Adrenal gland (tissue), 12 donors: ENCODE measurements around the gene UQCR10. TPM values are rescaled to one million over a fixed set of nuclear protein-coding genes. Genes with fewer than 3 reads are reported as not detected.
A peak's percentile ranks its signal among the peaks of the same experiment; 100 is the strongest.

Source experiments
- DNase-seq, 7 donors: peaks; one replicate each; pipeline ENCODE4 v3.0.0-alpha.2; 2019 to 2020
- H3K27ac ChIP-seq, 5 donors: fragments of 200-600 bp; sonication (generic) in 4 of 5; 1 replicate in 3 of 5; 2 replicates in 2 of 5; pipeline versions ENCODE4 v1.5.1 to v1.8.0; 2016 to 2020; ENCODE audit warnings: mild to moderate bottlenecking in 1 of 5
- H3K27me3 ChIP-seq: fragments of 200-600 bp; 2 replicates; pipeline ENCODE4 v1.8.0; 2021
- H3K36me3 ChIP-seq, 2 donors: fragments of 200-600 bp; replicated peaks in 1 of 2; 1 replicate in 1 of 2; 2 replicates in 1 of 2; pipeline versions ENCODE4 v1.5.1 to v1.8.0; 2018 to 2022
- H3K4me1 ChIP-seq, 2 donors: fragments of 200-600 bp; replicated peaks in 1 of 2; 1 replicate in 1 of 2; 2 replicates in 1 of 2; pipeline versions ENCODE4 v1.5.1 to v1.8.0; 2018 to 2021
- H3K4me3 ChIP-seq, 4 donors: fragments of 200-600 bp; sonication (generic) in 3 of 4; one replicate each; pipeline ENCODE4 v1.5.1; 2016 to 2018
- H3K9me3 ChIP-seq, 3 donors: fragments of 200-600 bp; sonication (generic) in 1 of 3; replicated peaks in 1 of 3; 1 replicate in 2 of 3; 2 replicates in 1 of 3; pipeline versions ENCODE4 v1.5.1 to v1.8.0; 2016 to 2021
- POLR2A ChIP-seq, 2 donors: fragments of 450-650 bp; IDR thresholded peaks; one replicate each; pipeline ENCODE4 v1.6.1; 2017; ENCODE audit warnings: antibody characterized with exemption in 2 of 2, mild to moderate bottlenecking in 2 of 2, moderate library complexity in 1 of 2
- WGBS, 4 donors: extraction: QIAGEN DNeasy Blood & Tissue Kit in 2 of 4; methylation state at CpG; one replicate each; pipeline versions ENCODE4 v1.1.5 to v1.1.7; 2013 to 2017; 5-methylcytosine and 5-hydroxymethylcytosine counted together
- intact Hi-C, 2 donors: fragments of 100-400 bp; cut with DNase I; formaldehyde crosslinking; loops; one replicate each; pipeline versions ENCODE4 v1.14.1 to v1.15.0; 2022 to 2023
- polyA plus RNA-seq, 3 donors: library from polyadenylated mRNA; stranded (reverse); fragments of 200-250 nt in 2 of 3; fragments of 350-450 nt in 1 of 3; fragmentation: Illumina TruSeq in 1 of 3; extraction: RNeasy Lipid Tissue Mini Kit (QIAGEN cat#74804) in 1 of 3; gene quantifications; one replicate each; pipeline ENCODE4 v1.2.3, GENCODE V29; 2013 to 2014
- total RNA-seq, 9 donors: library from RNA; depleted of rRNA in 4 of 9; stranded (reverse); fragments of >200 nt in 4 of 9; fragments of 120-200 nt in 1 of 9; fragmentation: NEBNext Ultra II Directional in 1 of 9; extraction: Animal tissue kit (Norgen Biotek cat#: 25700) in 1 of 9; gene quantifications; one replicate each; pipeline versions ENCODE4 v1.1.0 to v1.2.4, GENCODE V29; 2013 to 2023
- TF ChIP-seq, protein P1 (sequence below), 6 experiments: fragments of 450-650 bp in 4 of 6; fragments of 200-600 bp in 2 of 6; sonication (generic) in 1 of 6; IDR thresholded peaks; 1 replicate in 5 of 6; 2 replicates in 1 of 6; pipeline versions ENCODE4 v1.5.1 to v1.8.0; 2016 to 2021; ENCODE audit warnings: antibody characterized with exemption in 6 of 6, mild to moderate bottlenecking in 2 of 6, moderate library complexity in 1 of 6
- donor health status: healthy with polysubstance abuse.
- donor health status: Bipolar disorder and iron deficiency.
- donor health status: DM: yes; HTN: yes; CAD: no.
- donor health status: DM: no; HTN: no; CAD: no.
- donor health status: DM: no; HTN: no; CAD: no.
- donor health status: DM: yes; HTN: yes; CAD: no.

UQCR10 gene
- total and polyA plus RNA-seq, 12 donors = 51.3 to 489 (median 187) TPM

GRCh38 chr22:29769723-29770321, 2.7 kb downstream of the UQCR10 start:
- Histone ChIP-seq H3K9me3 (no peaks in the 10 kb centered on the region), H3K4me1 (peaks cover 18 to 25% of the 10 kb centered on the region in 2 donors), H3K4me3 (no peak overlapping the region), H3K36me3 (peaks cover 0 to 22% of the 10 kb centered on the region in 2 donors), H3K27ac (no peak overlapping the region), H3K27me3 (no peaks in the 10 kb centered on the region)
- TF ChIP-seq, protein P1, sequence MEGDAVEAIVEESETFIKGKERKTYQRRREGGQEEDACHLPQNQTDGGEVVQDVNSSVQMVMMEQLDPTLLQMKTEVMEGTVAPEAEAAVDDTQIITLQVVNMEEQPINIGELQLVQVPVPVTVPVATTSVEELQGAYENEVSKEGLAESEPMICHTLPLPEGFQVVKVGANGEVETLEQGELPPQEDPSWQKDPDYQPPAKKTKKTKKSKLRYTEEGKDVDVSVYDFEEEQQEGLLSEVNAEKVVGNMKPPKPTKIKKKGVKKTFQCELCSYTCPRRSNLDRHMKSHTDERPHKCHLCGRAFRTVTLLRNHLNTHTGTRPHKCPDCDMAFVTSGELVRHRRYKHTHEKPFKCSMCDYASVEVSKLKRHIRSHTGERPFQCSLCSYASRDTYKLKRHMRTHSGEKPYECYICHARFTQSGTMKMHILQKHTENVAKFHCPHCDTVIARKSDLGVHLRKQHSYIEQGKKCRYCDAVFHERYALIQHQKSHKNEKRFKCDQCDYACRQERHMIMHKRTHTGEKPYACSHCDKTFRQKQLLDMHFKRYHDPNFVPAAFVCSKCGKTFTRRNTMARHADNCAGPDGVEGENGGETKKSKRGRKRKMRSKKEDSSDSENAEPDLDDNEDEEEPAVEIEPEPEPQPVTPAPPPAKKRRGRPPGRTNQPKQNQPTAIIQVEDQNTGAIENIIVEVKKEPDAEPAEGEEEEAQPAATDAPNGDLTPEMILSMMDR (IDR thresholded peaks at IDR 0.05) = no peak
- TF ChIP-seq POLR2A (IDR thresholded peaks at IDR 0.05) = no peak
- no peak for DNase-seq
- WGBS, 4 donors = 70 to 83% (median 79%) methylated on average over 2 of the region's 2 CpGs
- intact Hi-C loops = no loop called here

DNA sequence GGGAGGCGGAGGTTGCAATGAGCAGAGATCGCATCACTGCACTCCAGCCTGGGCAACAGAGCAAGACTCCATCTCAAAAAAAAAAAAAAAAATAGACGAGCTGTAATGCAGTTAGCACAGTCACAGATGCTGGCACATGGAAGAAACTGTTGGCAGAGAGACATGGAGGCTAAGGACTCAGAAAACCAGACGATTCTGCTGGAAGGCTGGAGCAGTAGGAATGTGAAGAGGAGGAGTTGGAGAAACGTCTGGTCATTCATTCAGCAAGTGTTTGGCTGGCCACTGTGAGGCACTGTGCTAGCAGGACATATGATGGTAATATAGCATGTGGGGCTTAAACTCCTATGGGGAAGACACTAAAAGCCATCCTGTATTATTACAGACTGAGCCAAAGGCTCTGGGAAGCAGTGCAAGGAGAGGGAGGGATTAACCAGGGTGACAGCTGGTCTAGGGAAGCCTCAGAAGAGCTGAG, 5.0 kb downstream of the UQCR10 start:
- intact Hi-C loops = no loop called here
- TF ChIP-seq, protein P1 (IDR thresholded peaks at IDR 0.05) = peak in 3 of 6 experiments; percentile 34 to 42 (median 38)
- TF ChIP-seq POLR2A (IDR thresholded peaks at IDR 0.05) = no peak
- 38 to 54% (median 50%) methylated on average over 4 to 5 of the region's 5 CpGs for WGBS, 4 donors

GRCh38 chr22:29773233-29773632, 6.1 kb downstream of the UQCR10 start:
- intact Hi-C loops = no loop called here
- Histone ChIP-seq H3K36me3 (peaks cover 0 to 22% of the 10 kb centered on the region in 2 donors), H3K27ac (peak overlapping the region in 2 of 5 donors; percentile 58 to 68), H3K27me3 (no peaks in the 10 kb centered on the region), H3K4me3 (no peak overlapping the region), H3K9me3 (no peaks in the 10 kb centered on the region), H3K4me1 (peaks cover 4 to 10% of the 10 kb centered on the region in 2 donors)
- peak; percentile 44 to 78 (median 62) for DNase-seq
- 19 to 80% (median 41%) methylated on average over 1 to 2 of the region's 2 CpGs for WGBS, 4 donors
- TF ChIP-seq, protein P1 (IDR thresholded peaks at IDR 0.05) = no peak
- TF ChIP-seq POLR2A (IDR thresholded peaks at IDR 0.05) = no peak

More for the DNA sequence above, 5.0 kb downstream of the UQCR10 start:
- H3K4me3 ChIP-seq = no peak overlapping the region
- no peaks in the 10 kb centered on the region for H3K27me3 ChIP-seq
- DNase-seq = peak in 4 of 7 donors; percentile 45 to 60 (median 50)
- H3K27ac ChIP-seq = peak overlapping the region in 1 of 5 donors; percentile 14
- no peaks in the 10 kb centered on the region for H3K9me3 ChIP-seq
- H3K4me1 ChIP-seq = peaks cover 10 to 14% of the 10 kb centered on the region in 2 donors
- H3K36me3 ChIP-seq = peaks cover 0 to 22% of the 10 kb centered on the region in 2 donors

GRCh38 chr22:29780220-29780619, 13.1 kb downstream of the UQCR10 start:
- intact Hi-C loops = no loop called here
- H3K4me1 ChIP-seq = peaks cover 49 to 51% of the 10 kb centered on the region in 2 donors
- TF ChIP-seq, protein P1 (IDR thresholded peaks at IDR 0.05) = no peak
- no peak for TF ChIP-seq POLR2A (IDR thresholded peaks at IDR 0.05)

More at GRCh38 chr22:29780220-29780619, 13.1 kb downstream of the UQCR10 start:
- Histone ChIP-seq H3K9me3 (no peaks in the 10 kb centered on the region), H3K36me3 (no peaks in the 10 kb centered on the region), H3K4me3 (no peak overlapping the region), H3K27ac (peak overlapping the region in 4 of 5 donors; percentile 31 to 87 (median 72)), H3K27me3 (no peaks in the 10 kb centered on the region)
- no peak for DNase-seq
- 95 to 100% (median 96%) methylated on average over 5 of the region's 5 CpGs for WGBS, 4 donors
